GM18909 (cell line): Measurements from ENCODE around the gene NALCN.
"Not testable (repeated sequence)": the region's sequence is repeated elsewhere in the genome, so short reads cannot be mapped to it uniquely, and the experiment has no call there.

Experiments used
- ATAC-seq: cut with Tn5 transposase; IDR thresholded peaks from one replicate; pipeline ENCODE4 v1.9.1; 2021; ENCODE audit warnings: mild to moderate bottlenecking; ENCODE audit not compliant: unreplicated experiment, poor library complexity

Gene NALCN

DNA sequence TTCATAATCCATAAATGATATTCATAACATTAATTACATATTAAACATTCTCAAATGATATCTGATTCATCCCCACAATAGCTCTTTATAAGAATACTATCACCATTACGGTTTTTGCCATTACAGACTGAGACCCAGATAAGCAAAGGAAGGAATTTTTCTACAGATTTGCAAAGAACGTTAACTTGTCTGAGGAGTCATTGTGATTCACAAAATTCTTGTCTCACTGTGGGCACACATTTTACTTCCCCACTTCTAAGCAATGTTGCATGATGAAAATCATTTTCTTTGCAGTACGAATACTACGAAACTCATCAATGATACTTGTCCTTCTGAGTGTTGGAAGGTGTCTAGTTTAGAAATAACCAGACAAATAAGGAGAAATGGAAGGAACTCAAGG lies 70.1 kb downstream of the NALCN start:
- ATAC-seq, result no peak

DNA sequence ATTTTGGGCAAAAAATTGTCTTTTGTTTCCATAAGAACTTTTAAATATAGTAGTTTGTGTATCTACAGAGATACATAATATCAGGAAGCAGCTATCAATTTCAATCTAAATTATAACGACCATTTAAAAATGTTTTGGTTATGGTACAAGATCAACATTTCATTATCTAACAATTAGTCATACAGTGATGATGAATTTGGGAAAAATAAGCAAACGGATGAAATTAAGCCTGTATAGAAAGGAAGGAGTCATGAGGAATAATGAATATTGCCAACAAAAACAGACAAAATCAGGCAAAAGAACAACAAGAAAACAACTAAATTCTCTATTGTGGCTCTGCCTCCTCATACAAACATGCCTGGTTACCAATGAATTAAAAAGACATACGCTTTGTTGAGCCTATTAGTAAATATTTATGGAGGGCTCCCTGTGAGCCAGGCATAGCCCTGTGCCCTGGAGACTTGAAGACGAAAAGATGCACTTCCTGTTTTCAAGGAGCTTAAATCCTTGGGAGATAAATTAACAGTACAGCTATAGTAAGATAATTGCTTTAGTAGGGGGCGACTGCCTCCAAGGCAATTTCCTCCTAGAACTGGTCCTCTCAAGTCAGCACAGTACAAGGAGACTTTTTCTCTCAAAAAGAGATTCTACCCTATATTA lies 73.0 kb downstream of the NALCN start:
- ATAC-seq, result no peak

DNA sequence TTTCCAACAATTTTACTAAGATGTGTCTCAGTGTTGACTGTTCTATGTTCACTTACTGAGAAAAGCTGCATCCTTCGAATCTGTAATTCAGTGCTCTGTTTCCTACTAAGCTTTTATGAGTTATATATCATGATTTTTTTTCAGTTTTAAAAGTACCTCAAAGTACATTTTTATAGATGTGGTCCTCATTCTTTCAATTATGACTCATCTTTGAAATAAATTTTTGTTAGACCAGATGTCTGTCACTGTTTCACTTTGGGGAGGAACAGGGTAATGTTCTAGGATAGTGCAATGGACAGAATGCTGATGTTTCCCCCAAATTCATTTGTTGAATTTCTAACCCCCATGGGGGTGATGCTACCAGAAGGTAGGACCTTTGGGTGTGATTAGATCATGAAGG lies 74.8 kb downstream of the NALCN start:
- ATAC-seq, result no peak

DNA sequence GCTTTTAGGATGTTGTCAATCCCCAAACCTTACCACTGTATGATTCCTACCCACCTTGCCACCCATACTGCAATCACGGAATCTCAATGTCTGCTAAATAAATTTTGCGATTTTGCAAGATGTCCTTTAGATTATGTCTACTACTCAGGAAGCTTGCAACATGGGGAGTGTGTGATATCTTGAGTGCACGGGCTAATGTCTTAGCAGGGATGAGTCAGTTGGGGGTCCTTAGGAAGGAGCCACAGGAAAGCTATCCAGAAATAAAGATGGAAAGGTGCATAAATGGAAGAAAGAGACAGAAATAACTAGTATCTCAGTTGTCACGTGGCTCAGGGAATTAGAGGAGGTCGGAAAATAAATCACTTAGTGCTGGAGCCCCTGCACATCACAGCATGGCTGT lies 77.1 kb downstream of the NALCN start:
- no peak for ATAC-seq

DNA sequence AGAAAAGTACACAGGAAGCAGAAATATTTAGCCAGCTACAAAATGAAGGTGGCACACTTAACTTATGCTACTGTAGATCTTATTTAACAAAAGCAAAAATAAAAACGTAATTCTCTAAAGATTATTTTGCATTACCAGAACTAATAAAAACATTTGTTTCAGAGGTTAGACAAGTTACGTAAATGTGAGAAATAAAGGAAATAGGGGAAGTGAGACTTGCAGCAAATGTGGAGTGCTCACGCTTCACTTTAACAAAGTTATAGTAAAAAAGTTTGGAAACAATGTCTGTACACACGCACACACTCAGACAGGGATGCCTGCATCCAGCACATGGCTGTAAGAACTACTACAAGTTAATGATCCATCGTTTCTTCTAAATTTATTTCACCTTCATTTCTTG lies 83.7 kb downstream of the NALCN start:
- no peak for ATAC-seq

DNA sequence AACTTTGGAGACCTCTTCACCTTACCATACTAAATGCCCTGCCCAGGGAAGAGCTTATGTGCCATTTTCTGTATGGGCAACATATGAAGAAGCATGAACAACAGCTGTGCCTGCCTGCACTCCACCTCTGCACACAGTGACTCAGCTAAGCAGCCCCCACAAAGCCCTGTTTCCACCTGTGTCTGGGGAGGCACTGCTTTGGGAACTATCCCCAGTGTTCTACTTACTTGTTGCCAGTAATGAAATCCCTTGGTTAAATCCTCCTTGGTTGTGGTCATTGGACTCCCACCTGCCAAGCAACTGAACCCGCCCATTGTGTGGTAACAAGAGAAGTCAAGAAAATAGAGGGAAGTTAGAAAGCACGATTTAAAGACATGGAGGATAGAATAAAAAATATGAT lies 84.6 kb downstream of the NALCN start:
- no peak for ATAC-seq

DNA sequence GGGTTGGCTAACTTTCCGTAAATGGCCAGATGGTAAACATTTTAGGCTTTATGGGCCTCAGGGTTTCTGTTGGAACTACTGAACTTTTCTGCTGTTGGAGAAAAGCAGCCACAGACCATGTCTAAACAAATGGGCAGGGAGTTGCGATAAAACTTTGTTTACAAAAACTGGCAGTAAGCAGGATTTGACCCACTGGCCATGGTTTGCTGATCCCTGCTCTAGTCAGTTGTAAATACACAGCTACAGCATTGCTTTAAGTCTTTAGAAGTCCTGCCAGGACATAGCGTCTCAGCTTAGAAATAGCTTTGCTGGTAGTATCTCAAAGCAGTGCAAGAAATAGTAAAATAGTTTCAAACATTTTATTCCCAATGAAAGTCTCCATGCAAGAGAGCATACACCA lies 88.4 kb downstream of the NALCN start:
- no peak for ATAC-seq

DNA sequence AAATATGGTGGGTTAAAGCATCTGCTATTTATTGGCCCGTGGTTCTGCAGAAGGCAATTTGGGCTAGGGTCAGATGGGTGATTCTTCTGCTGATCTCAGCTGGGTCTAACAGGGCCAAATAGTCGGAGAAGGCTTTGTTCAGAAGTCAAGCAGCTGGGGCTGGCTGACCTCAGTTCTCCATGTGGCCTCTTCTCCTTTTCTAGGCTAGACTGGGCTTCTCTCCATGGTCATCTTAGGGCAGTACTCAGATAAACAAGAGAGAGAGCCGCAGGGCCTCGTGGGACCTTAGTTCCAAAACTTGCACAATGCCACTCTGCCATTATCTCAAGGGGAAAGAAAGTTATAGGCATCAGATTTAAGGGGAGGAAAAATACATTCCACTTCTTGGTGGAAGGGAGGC lies 89.6 kb downstream of the NALCN start:
- ATAC-seq, result no peak

DNA sequence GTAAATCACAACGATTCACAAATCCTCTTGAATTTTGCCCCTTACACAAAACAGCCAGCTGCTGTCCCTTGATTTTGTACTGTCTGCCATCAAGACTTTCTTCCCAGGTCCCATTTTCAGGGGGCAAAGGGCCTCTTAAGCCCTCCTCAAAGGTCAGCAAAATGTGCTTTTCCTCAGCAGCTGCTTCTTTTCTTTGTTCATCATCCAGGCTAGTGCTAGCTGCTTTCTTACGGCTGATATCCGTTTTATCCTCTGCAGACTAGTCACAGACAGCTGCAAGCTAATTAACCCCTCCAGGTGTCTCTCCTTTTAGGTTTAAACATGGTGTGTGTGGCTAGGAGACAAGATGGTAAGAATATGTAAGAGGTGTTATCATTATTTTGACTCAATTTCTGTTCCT lies 90.9 kb downstream of the NALCN start:
- no peak for ATAC-seq

DNA sequence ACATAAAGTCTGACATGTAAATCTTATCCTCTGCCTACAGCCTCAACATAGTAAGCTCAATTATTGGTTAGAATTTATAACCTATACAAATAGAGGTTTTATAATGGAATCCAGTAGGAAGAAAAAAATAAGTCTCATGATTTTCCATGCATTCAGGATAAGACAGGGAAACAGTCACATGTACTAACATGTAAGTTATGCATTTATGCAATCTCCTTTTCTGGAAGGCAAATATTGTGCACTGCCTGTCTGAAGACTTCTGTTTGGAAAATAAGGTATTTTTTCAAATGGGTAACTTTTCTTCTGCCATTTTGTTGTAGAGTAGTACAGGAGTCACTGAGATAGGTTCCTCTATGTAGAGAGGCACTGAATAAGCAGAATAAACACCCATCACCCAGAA lies 92.7 kb downstream of the NALCN start:
- no peak for ATAC-seq

DNA sequence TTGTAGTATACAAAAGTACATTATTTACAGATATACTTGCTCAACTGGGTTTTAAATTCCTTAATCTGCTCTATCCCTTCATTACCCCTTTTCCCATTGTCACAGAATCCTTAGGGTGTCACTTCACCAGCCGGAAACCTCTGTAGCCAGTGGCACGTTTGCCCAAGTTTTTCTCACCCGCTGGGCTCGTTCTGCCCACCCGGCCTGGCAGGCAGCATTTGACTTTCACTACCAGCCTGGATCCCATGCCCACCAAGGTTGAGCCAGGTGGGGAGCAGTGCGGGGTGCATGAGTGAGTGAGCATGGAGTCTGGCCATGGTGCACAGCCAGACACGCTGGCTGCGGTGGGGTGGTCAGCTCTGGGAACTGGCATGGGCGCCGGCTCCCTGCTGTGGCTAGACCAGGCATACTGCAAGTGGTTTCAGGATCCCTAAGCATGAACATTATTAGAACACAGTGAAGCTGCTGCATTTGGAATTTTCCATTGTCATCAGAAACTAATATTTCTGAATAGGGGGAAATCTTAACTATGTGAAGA lies 98.3 kb downstream of the NALCN start:
- no peak for ATAC-seq

DNA sequence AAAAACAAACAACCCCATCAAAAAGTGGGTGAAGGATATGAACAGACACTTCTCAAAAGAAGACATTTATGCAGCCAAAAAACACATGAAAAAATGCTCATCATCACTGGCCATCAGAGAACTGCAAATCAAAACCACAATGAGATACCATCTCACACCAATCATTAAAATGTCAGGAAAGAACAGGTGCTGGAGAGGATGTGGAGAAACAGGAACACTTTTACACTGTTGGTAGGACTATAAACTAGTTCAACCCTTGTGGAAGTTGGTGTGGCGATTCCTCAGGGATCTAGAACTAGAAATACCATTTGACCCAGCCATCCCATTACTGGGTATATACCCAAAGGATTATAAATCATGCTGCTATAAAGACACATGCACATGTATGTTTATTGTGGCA lies 102.8 kb downstream of the NALCN start:
- ATAC-seq, result not testable (repeated sequence)

DNA sequence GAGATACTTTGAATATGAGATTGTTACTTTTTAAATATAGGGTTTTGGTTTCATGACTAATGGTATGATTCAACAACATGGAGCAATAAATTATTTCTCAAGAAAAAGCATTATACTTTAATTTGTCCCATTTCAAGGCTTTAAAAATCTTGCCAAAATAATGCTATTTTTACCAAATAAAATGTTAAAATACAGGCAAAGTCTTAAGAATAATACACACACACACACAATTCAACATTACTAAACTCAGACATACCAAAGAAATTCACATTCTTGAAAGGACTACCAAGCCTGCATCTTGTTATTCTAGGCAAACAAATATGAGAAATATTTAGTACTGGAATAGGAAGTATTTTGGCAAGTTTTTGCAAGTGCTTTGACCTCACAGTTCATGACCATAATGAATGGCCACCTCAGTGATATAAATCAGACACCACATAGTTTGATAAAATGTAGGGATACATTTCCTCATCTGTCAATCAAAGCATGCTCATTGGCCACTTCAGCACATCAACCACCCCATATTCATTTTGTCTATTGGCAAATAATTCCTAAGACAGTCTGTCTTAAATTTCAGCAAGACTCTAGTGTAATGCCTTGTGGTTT lies 107.2 kb downstream of the NALCN start:
- ATAC-seq, result no peak

DNA sequence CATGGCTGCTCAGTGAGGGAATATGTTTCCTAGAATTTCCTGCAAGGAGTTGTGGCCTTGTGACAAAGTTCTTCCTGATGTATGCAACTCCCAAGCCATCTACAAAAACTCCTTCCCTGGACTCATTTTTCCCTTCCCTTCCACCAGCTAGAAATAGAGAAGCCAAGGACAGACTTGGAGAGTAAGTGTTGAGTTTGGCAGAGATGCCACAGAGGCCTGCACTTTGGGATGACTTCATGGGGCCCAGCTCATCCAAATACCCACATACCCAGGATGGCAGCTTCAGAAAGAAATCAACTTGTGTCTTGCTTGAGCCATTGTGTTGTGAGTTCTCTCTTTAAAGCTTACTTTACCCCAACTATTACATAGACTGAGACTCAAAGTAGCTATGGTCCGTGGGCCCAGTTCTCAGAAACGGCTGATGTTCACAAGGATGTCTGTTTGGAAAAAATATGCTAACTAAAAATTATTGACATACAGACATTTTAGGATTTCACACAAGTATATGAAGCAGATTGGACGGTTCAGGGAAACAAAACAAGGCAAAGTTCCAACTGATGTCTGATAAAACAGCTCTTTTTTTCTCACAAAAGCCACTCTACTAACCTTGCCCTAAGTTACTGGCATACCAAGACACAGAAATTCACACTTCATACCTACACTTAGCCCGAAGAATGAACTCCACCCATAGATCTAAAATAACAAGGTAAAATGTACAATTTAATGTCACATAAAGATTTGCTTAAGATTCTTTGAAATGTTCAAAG lies 107.9 kb downstream of the NALCN start:
- no peak for ATAC-seq

DNA sequence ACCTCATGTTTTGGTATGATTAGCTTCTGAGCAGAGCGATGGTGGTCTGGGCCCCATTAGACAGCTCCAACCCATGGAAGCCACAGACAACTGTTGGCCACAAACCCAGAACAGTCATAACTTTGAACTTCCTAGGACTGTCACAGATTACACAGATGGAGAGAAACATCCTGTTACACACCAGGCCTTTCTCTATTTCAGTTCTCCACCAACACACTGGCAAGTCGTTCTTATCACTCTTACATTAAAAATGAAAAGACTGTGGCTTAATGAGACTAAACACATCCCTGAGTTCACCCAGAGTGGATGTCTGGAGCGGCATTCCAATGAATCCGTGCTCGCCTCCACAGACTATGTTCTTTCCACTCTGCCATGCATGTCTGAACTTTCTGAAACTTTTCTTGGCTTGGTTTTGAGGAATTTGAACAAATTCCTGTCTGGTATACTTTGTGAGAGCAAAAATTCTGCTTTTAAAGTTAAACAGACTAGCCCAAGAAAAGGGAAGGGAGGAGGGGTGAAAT lies 109.1 kb downstream of the NALCN start:
- no peak for ATAC-seq

DNA sequence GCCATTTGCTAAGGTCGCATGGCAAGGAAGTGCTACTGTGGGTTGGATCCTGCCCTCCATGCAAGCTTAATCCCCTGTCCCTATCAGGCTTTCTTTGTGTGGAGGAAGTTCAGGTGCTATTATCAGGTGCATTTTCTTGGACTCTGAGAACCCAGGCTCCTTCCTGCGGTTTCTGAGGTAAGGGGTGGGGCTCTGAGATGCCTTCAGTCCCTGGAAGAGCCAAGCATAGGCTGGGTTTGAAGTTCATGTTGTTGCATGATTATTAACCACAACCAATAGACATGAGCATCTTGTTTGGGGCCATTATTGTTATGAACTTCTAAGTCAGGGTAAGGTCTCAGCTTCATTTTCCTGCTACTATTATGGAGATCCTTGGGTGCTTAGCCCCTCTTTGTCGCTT lies 109.5 kb downstream of the NALCN start:
- no peak for ATAC-seq

DNA sequence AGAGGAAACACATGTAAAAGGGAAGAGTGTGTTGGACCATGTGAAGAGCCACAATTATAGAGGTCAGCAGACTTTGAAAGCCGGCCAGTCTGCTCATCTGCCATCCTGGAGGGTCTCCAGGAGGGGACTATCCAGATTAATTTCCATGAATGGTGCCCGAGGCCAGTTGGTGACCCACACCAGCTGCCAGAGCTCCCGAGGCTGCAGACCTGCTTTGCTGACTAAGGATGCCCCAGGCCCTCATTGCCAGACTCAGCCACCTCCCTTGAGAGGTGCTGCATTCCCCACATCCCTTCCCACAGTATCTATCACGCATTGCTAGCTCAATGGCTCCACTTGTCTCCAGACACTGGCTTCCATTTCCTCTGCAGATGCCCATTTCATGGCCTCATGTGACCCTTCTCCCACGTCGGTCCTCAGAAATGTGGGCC lies 110.3 kb downstream of the NALCN start:
- ATAC-seq, result no peak

DNA sequence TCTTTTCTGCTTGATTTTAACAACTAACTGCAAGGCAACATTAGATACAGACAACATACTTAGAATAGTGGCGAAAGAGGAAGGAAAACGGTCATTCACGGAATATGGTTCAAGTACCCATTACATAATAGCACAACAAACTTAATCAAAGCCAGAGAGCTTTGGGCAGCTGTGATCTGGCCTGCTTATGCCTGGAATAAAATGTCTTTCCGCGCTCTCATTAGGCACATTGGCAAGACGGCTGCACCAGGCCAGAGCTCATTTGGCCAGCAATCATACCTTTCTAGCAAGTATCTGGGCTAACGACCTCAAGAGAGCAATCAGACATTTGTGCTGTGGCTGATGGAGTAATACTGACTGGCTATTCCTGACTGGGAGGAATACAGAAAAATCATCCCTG lies 112.8 kb downstream of the NALCN start:
- ATAC-seq, result no peak

DNA sequence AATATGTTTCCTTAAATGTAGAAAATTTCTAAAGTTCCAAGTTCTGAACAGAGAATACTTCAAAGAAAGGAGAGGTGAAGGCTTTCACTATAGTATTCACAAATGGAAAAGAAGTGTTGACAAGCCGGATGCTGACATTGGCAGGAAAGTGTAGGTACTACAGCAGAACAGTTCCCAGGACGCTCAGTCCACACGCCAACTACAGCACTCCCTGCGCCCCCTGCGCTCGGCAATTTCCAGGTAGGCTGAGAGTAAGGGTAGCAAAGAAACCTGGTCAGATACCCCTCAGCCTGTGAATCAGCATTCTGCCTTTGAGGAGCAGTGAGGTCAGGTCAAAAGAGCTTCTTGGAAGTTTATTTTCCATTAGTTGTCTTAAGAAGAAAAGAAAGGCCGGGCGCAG lies 115.3 kb downstream of the NALCN start:
- no peak for ATAC-seq

DNA sequence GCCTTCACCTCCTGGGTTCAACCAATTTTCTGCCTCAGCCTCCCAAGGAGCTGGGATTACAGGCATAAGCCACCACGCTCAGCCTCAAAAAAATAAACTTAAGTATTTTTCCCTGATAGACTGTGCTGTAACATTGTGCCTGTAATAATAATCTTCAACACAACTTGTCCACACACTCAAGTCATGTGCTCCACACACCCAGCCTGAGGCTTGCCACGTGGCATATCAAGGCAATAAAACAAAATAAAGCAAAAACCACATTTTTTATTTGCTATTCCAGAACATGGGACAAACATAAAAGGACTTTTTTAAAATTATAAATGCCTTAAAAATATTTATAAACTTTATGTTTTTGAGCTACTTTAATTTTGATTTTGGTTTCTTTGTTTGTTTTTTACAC lies 115.8 kb downstream of the NALCN start:
- ATAC-seq, result no peak

DNA sequence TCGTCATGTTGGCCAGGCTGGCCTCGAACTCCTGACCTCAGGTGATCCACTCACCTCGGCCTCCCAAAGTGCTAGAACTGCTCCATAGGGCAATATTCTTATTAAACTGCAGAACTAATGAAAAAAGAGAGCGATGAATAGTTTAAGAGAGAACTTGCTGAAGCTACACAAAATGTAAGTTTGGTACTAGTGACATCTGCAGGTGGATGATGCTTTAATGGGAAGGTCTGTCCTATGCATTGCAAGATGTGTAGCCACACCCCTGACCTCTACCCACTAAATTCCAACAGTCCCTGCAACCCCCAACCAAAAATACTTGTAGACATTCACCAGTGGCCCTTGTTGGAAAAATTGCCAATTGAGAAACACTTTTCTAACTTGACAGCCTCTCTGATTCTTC lies 117.8 kb downstream of the NALCN start:
- no peak for ATAC-seq
